ENCODE results near the gene MMADHC.

DNA sequence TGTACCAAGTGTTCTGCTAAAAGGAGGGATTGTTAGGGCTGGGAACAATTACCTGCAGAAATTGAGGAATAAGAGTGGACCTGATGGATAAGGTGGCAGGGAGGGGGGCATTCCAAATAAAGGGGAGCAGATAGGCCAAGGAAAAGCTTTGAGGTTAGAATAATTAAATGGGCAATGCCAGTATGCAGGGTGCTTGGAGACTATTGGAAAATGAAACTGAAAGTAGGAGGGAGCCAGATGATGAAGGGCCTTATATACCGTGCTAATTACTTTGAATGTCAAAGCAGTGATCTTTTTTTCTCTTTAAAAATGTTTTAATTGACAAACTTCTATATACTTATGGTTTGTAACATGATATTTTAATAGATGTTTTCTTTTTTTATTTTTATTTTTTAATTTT lies 42.9 kb downstream of the MMADHC start:
- TF ChIP-seq, protein P1, sequence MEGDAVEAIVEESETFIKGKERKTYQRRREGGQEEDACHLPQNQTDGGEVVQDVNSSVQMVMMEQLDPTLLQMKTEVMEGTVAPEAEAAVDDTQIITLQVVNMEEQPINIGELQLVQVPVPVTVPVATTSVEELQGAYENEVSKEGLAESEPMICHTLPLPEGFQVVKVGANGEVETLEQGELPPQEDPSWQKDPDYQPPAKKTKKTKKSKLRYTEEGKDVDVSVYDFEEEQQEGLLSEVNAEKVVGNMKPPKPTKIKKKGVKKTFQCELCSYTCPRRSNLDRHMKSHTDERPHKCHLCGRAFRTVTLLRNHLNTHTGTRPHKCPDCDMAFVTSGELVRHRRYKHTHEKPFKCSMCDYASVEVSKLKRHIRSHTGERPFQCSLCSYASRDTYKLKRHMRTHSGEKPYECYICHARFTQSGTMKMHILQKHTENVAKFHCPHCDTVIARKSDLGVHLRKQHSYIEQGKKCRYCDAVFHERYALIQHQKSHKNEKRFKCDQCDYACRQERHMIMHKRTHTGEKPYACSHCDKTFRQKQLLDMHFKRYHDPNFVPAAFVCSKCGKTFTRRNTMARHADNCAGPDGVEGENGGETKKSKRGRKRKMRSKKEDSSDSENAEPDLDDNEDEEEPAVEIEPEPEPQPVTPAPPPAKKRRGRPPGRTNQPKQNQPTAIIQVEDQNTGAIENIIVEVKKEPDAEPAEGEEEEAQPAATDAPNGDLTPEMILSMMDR (optimal IDR thresholded peaks at IDR 0.05 in 1 of 3, IDR thresholded peaks at IDR 0.05 in 1 of 3, conservative IDR thresholded peaks at IDR 0.05 in 1 of 3; ENCODE audit: extremely low read depth in 1 of 3, insufficient read depth in 2 of 3, low read length in 3 of 3), result no peak
- no peak for TF ChIP-seq EZH2 (IDR thresholded peaks at IDR 0.05; ENCODE audit: low read length)

Measured in keratinocyte (primary cell).